ENCODE data around the gene ID1. TPM values are rescaled to one million over a fixed set of nuclear protein-coding genes. Genes with fewer than 3 reads are reported as not detected.
"Not testable (repeated sequence)": the region's sequence is repeated elsewhere in the genome, so short reads cannot be mapped to it uniquely, and the experiment has no call there.

The ID1 gene
- total RNA-seq, 4 donors from 2014 or later: 524 to 962 (median 571) TPM

- peaks cover 0 to 28% (median 17%) of the 10 kb centered on the region in 4 donors for H3K4me1 ChIP-seq
- DNase-seq (ENCODE audit: low spot score in 2 of 2): no peak
- peak overlapping the region; percentile 59 to 88 (median 80) for H3K27ac ChIP-seq
- TF ChIP-seq EP300 (IDR thresholded peaks at IDR 0.05) (no peak), CTCF (IDR thresholded peaks at IDR 0.05) (no peak), POLR2A (IDR thresholded peaks at IDR 0.05) (no peak)
- no peaks in the 10 kb centered on the region for H3K36me3 ChIP-seq
- no peak overlapping the region for H3K4me3 ChIP-seq
- no peaks in the 10 kb centered on the region for H3K27me3 ChIP-seq
- WGBS, 2 donors: 47 to 64% methylated on average over 3 of the region's 3 CpGs
- H3K9me3 ChIP-seq: no peaks in the 10 kb centered on the region
These were observed 9.8 kb upstream of the ID1 start for GRCh38 chr20:31595380-31595653.

DNA sequence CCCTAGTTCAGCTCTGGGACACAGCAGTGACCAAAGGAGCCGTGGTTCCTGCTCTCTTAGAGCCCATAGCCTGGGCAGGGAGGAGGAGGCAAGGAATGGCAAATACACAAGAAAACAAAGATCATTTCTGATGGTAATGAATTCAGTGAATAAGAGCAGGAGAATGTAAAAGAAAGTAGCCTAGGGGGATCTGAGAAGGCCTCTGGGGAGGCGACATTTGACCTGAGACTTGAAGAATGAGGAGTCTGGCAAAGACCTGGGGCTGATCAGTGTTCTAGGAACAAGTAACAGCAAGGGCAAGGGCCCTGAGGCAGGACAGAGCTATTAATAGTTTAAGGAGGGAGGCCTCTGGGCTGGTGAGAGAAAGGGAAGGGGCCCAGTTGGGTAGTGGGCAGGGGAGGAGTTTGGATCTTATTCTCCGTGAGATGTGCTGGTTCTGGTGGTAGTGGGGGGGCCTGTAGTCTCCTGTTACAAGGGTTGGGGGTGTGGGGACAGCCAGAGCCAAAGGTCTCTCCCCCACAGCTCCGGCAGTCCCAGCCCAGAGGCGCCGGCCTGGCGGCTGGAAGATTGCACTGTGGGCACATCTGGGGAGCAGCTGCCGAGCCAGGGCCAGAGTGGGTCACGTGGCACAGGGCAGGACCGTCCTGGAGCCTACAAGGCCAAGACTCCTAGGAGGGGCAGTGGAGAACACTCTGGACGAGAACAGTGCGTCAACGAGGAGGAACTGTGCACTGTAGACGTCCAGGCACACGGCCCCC, 9.3 kb upstream of the ID1 start:
- peak; percentile 77 to 80 for DNase-seq (ENCODE audit: low spot score in 2 of 2)
- peak overlapping the region; percentile 59 to 88 (median 80) for H3K27ac ChIP-seq
- no peaks in the 10 kb centered on the region for H3K27me3 ChIP-seq
- H3K4me3 ChIP-seq: no peak overlapping the region
- peaks cover 0 to 28% (median 17%) of the 10 kb centered on the region in 4 donors for H3K4me1 ChIP-seq
- no peaks in the 10 kb centered on the region for H3K9me3 ChIP-seq
- TF ChIP-seq POLR2A (IDR thresholded peaks at IDR 0.05): peak in 1 of 2 donors; percentile 53
- peak in 1 of 5 experiments; percentile 29 for TF ChIP-seq CTCF (IDR thresholded peaks at IDR 0.05)
- TF ChIP-seq EP300 (IDR thresholded peaks at IDR 0.05): peak; percentile 46 to 90
- 15 to 24% methylated on average over 8 to 15 of the region's 15 CpGs for WGBS, 2 donors
- H3K36me3 ChIP-seq: no peaks in the 10 kb centered on the region

DNA sequence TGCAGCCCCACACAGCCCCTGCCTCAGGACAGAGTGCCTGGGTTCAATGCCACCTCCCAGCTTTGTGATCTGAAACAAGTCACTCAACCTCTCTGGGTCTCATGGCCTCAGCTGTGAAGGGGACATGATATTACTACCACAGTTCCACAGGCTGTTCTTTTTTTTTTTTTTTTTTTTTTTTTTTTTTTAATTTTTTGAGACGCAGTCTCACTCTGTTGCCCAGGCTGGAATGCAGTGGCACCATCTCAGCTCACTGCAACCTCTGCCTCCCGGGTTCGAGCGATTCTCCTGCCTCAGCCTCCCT, 8.7 kb upstream of the ID1 start:
- not testable (repeated sequence) for H3K4me3 ChIP-seq; H3K27me3 ChIP-seq; DNase-seq (ENCODE audit: low spot score in 2 of 2); H3K36me3 ChIP-seq; H3K9me3 ChIP-seq
- peak in 1 of 2 donors; percentile 3 for TF ChIP-seq EP300 (IDR thresholded peaks at IDR 0.05)
- 72 to 76% methylated on average over 4 of the region's 4 CpGs for WGBS, 2 donors
- Histone ChIP-seq H3K27ac (peak overlapping the region; percentile 59 to 88 (median 80)), H3K4me1 (peaks cover 0 to 28% (median 17%) of the 10 kb centered on the region in 4 donors)

- no peak for TF ChIP-seq EP300 (IDR thresholded peaks at IDR 0.05)
- no peak for TF ChIP-seq POLR2A (IDR thresholded peaks at IDR 0.05)
- TF ChIP-seq CTCF (IDR thresholded peaks at IDR 0.05): no peak
These were observed 8.1 kb upstream of the ID1 start for GRCh38 chr20:31596831-31597480.

DNA sequence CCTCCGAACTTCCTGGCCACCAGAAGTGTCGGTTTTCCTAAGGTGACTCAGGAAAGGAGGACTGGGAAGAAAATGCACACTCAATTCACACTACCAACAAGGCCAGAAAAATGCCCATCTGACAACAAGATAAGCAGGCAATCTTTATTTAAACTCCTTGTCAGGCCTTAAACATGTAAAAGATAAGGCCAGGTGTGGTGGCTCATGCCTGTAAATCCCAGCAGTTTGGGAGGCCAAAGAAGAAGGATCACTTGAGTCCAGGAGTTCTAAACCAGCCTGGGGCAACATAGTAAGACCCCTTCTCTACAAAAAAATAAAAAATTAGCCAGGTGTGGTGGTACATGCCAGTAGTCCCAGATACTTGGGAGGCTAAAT, 7.6 kb upstream of the ID1 start:
- 90% methylated on average over 2 of the region's 2 CpGs for WGBS, 2 donors
- Histone ChIP-seq H3K4me1 (peaks cover 0 to 28% (median 17%) of the 10 kb centered on the region in 4 donors), H3K27me3 (no peaks in the 10 kb centered on the region), H3K4me3 (no peak overlapping the region), H3K36me3 (no peaks in the 10 kb centered on the region), H3K9me3 (no peaks in the 10 kb centered on the region), H3K27ac (peak overlapping the region in 3 of 4 donors; percentile 79 to 88 (median 80))
- no peak for TF ChIP-seq POLR2A (IDR thresholded peaks at IDR 0.05)
- TF ChIP-seq EP300 (IDR thresholded peaks at IDR 0.05): no peak
- TF ChIP-seq CTCF (IDR thresholded peaks at IDR 0.05): no peak
- no peak for DNase-seq (ENCODE audit: low spot score in 2 of 2)

More at GRCh38 chr20:31596831-31597480, 8.1 kb upstream of the ID1 start:
- H3K9me3 ChIP-seq: no peaks in the 10 kb centered on the region
- no peaks in the 10 kb centered on the region for H3K36me3 ChIP-seq
- H3K4me1 ChIP-seq: peaks cover 0 to 28% (median 17%) of the 10 kb centered on the region in 4 donors
- peak overlapping the region; percentile 59 to 88 (median 80) for H3K27ac ChIP-seq
- DNase-seq (ENCODE audit: low spot score in 2 of 2): no peak
- no peak overlapping the region for H3K4me3 ChIP-seq
- H3K27me3 ChIP-seq: no peaks in the 10 kb centered on the region
- 70 to 71% methylated on average over 4 of the region's 4 CpGs for WGBS, 2 donors
